Cardiac muscle cell (in vitro differentiated cells and primary cell): ENCODE results near the gene SLC7A14. TPM values are rescaled to one million over a fixed set of nuclear protein-coding genes. Genes with fewer than 3 reads are reported as not detected.

Source experiments
- DNase-seq, 2 donors: peaks; one replicate each; pipeline versions ENCODE4 v3.0.0 to v3.0.0-alpha.2; 2010 to 2017; ENCODE audit warnings: low read depth in 1 of 2, low spot score in 1 of 2
- H3K27ac ChIP-seq: fragments of 200-600 bp; sonication (generic); 2 replicates; pipeline ENCODE4 v1.5.1; 2016
- H3K27me3 ChIP-seq: fragments of 200-600 bp; sonication (generic); 2 replicates; pipeline ENCODE4 v1.6.0; 2016; ENCODE audit warnings: control low read depth
- H3K36me3 ChIP-seq: fragments of 200-600 bp; sonication (generic); 2 replicates; pipeline ENCODE4 v1.5.1; 2016; ENCODE audit warnings: control low read depth
- H3K4me1 ChIP-seq: fragments of 200-600 bp; sonication (generic); 2 replicates; pipeline ENCODE4 v1.8.1; 2017; ENCODE audit warnings: low read depth, mild to moderate bottlenecking, mixed run types
- H3K4me3 ChIP-seq: fragments of 200-600 bp; sonication (generic); 2 replicates; pipeline ENCODE4 v1.5.1; 2016; ENCODE audit warnings: mild to moderate bottlenecking
- H3K9me3 ChIP-seq: fragments of 200-600 bp; sonication (generic); 2 replicates; pipeline ENCODE4 v1.5.1; 2017; ENCODE audit warnings: low read depth, mild to moderate bottlenecking, control low read depth
- CTCF ChIP-seq: IDR thresholded peaks from 2 replicates; pipeline ENCODE4 v1.5.1; 2012; ENCODE audit warnings: low read depth, mild to moderate bottlenecking, low read length
- polyA plus RNA-seq: library from polyadenylated mRNA; unstranded; fragments of >200 nt; fragmentation: Nextera tagmentation; extraction: Ambion mirVana; gene quantifications from 2 replicates; pipeline ENCODE4 v1.2.1, GENCODE V29; 2016
- total RNA-seq: library from RNA; depleted of rRNA; stranded (reverse); fragments of >200 nt; gene quantifications from 2 replicates; pipeline ENCODE4 v1.2.3, GENCODE V29; 2016

The SLC7A14 gene
- total and polyA plus RNA-seq, 2 experiments from 2014 or later: not detected

GRCh38 chr3:170603770-170604510 lies 18.1 kb upstream of the SLC7A14 start:
- H3K9me3 ChIP-seq: no peaks in the 10 kb centered on the region
- peak in 1 of 2 donors; percentile 45 for DNase-seq

GRCh38 chr3:170602556-170602955 lies 16.7 kb upstream of the SLC7A14 start:
- H3K27ac ChIP-seq: no peak overlapping the region
- TF ChIP-seq CTCF: no peak
- H3K27me3 ChIP-seq: no peaks in the 10 kb centered on the region
- no peaks in the 10 kb centered on the region for H3K36me3 ChIP-seq
- no peak for DNase-seq
- peaks cover 6% of the 10 kb centered on the region for H3K4me1 ChIP-seq
- H3K4me3 ChIP-seq: no peak overlapping the region
- H3K9me3 ChIP-seq: no peaks in the 10 kb centered on the region

More at GRCh38 chr3:170603770-170604510, 18.1 kb upstream of the SLC7A14 start:
- H3K4me3 ChIP-seq: no peak overlapping the region
- no peaks in the 10 kb centered on the region for H3K27me3 ChIP-seq
- H3K36me3 ChIP-seq: no peaks in the 10 kb centered on the region
- H3K27ac ChIP-seq: no peak overlapping the region
- TF ChIP-seq CTCF: no peak
- H3K4me1 ChIP-seq: no peaks in the 10 kb centered on the region

GRCh38 chr3:170600005-170600624 lies 14.2 kb upstream of the SLC7A14 start:
- no peaks in the 10 kb centered on the region for H3K9me3 ChIP-seq
- no peaks in the 10 kb centered on the region for H3K36me3 ChIP-seq
- no peak overlapping the region for H3K4me3 ChIP-seq
- DNase-seq: no peak
- peaks cover 6% of the 10 kb centered on the region for H3K4me1 ChIP-seq
- TF ChIP-seq CTCF: no peak
- no peak overlapping the region for H3K27ac ChIP-seq
- no peaks in the 10 kb centered on the region for H3K27me3 ChIP-seq

GRCh38 chr3:170599091-170599490 lies 13.2 kb upstream of the SLC7A14 start:
- no peaks in the 10 kb centered on the region for H3K36me3 ChIP-seq
- no peaks in the 10 kb centered on the region for H3K27me3 ChIP-seq
- no peak overlapping the region for H3K27ac ChIP-seq
- no peak for DNase-seq
- H3K9me3 ChIP-seq: no peaks in the 10 kb centered on the region
- peaks cover 6% of the 10 kb centered on the region for H3K4me1 ChIP-seq
- TF ChIP-seq CTCF: no peak
- no peak overlapping the region for H3K4me3 ChIP-seq

- Histone ChIP-seq H3K4me1 (peaks cover 6% of the 10 kb centered on the region), H3K4me3 (no peak overlapping the region), H3K9me3 (no peaks in the 10 kb centered on the region), H3K27me3 (no peaks in the 10 kb centered on the region), H3K36me3 (no peaks in the 10 kb centered on the region), H3K27ac (no peak overlapping the region)
- peak in 1 of 2 donors; percentile 41 for DNase-seq
- TF ChIP-seq CTCF: no peak
Measured at GRCh38 chr3:170598091-170598502, 12.2 kb upstream of the SLC7A14 start.
